HFFc6 (cell line): Measurements from ENCODE around the gene SPATC1L. TPM values are rescaled to one million over a fixed set of nuclear protein-coding genes. Genes with fewer than 3 reads are reported as not detected.
"Not testable (repeated sequence)": the region's sequence is repeated elsewhere in the genome, so short reads cannot be mapped to it uniquely, and the experiment has no call there.

ENCODE experiments used
- DNase-seq: peaks from one replicate; pipeline ENCODE4 v3.0.0-alpha.2; 2018
- H3K27ac Mint-ChIP-seq: 2 replicates; pipeline ENCODE4 v1.8.0; 2020; ENCODE audit warnings: mild to moderate bottlenecking, mixed read lengths
- H3K27me3 Mint-ChIP-seq: 2 replicates; pipeline ENCODE4 v1.8.0; 2021; ENCODE audit warnings: mild to moderate bottlenecking, moderate library complexity, mixed read lengths; ENCODE audit not compliant: insufficient read depth
- H3K36me3 Mint-ChIP-seq: 2 replicates; pipeline ENCODE4 v1.8.0; 2021; ENCODE audit warnings: low read depth, mixed read lengths
- H3K4me1 Mint-ChIP-seq: 2 replicates; pipeline ENCODE4 v1.8.0; 2020; ENCODE audit warnings: low read depth, mixed read lengths
- H3K4me3 Mint-ChIP-seq: 2 replicates; pipeline ENCODE4 v1.8.0; 2020; ENCODE audit warnings: mild to moderate bottlenecking, moderate library complexity, mixed read lengths
- H3K9me3 Mint-ChIP-seq: 2 replicates; pipeline ENCODE4 v1.8.0; 2020; ENCODE audit warnings: mild to moderate bottlenecking, mixed read lengths
- total RNA-seq, 6 experiments: library from RNA; stranded (reverse); fragmentation: NEBNext Ultra II Directional; extraction: Animal tissue kit (Norgen Biotek cat#: 25700); gene quantifications; 2 replicates in 1 of 6; 3 replicates in 5 of 6; pipeline ENCODE4 v1.2.3, GENCODE V29; 2021
- TF ChIP-seq, protein P1 (sequence below): fragments of 200-600 bp; sonication (generic); IDR thresholded peaks from 2 replicates; pipeline ENCODE4 v1.5.0; 2021; ENCODE audit warnings: antibody characterized with exemption, mild to moderate bottlenecking

Gene SPATC1L
- total RNA-seq, 6 experiments from 2014 or later, result 11.3 to 14.7 (median 13.1) TPM

DNA sequence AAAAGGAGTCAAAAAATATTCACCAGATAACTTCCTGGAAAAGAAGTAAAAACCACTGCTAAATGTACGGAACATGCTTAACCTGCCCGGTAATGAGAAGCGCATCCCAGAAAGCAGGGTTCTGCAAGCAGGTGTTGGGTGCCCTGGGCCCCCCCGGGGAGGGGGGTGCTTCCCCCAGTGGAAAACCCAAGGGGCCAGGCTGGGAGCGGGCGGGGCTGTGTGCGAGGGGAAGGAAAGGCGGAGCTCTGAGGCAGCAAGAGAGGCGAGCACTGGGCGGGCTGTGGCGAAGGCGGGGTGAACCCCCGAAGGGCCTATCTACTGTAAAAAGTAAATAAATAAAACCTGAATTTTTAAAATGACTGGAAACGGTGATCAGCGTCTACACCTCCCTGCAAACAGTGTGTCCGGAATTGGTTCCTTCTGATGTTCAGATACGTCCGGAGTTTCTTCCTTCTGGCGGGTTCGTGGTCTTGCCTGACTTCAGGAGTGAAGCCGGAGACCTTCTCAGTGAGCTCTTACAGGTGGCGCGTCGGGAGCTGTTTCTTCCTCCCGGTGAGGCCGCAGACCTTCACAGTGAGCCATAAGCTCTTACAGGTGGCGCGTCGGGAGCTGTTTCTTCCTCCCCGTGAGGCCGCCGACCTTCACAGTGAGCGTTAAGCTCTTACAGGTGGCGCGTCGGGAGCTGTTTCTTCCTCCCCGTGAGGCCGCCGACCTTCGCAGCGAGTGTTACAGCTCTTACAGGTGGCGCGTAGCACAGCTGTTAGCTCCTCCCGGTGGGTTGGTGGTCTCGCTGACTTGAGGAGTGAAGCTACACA is 42.3 kb downstream of the SPATC1L start:
- Mint-ChIP-seq H3K4me1 (peaks cover 8% of the 10 kb centered on the region), H3K36me3 (no peaks in the 10 kb centered on the region), H3K9me3 (no peaks in the 10 kb centered on the region), H3K27me3 (peaks cover 5% of the 10 kb centered on the region), H3K4me3 (no peak overlapping the region), H3K27ac (no peak overlapping the region)
- TF ChIP-seq, protein P1, sequence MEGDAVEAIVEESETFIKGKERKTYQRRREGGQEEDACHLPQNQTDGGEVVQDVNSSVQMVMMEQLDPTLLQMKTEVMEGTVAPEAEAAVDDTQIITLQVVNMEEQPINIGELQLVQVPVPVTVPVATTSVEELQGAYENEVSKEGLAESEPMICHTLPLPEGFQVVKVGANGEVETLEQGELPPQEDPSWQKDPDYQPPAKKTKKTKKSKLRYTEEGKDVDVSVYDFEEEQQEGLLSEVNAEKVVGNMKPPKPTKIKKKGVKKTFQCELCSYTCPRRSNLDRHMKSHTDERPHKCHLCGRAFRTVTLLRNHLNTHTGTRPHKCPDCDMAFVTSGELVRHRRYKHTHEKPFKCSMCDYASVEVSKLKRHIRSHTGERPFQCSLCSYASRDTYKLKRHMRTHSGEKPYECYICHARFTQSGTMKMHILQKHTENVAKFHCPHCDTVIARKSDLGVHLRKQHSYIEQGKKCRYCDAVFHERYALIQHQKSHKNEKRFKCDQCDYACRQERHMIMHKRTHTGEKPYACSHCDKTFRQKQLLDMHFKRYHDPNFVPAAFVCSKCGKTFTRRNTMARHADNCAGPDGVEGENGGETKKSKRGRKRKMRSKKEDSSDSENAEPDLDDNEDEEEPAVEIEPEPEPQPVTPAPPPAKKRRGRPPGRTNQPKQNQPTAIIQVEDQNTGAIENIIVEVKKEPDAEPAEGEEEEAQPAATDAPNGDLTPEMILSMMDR, result no peak
- DNase-seq, result no peak

DNA sequence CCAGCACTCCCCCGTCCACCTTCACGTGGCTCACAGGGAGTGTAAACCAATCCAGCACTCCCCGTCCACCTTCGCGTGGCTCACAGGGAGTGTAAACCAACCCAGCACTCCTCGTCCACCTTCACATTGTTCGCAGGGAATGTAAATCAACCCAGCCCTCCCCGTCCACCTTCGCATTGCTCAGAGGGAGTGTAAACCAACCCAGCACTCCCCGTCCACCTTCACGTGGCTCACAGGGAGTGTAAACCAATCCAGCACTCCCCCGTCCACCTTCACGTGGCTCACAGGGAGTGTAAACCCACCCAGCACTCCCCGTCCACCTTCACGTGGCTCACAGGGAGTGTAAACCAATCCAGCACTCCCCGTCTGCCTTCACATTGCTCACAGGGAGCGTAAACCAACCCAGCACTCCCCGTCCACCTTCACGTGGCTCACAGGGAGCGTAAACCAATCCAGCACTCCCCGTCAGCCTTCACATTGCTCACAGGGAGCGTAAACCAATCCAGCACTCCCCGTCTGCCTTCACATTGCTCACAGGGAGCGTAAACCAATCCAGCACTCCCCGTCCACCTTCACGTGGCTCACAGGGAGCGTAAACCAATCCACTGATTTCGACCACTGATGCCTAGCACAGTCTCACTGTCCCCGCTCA is 43.8 kb downstream of the SPATC1L start:
- not testable (repeated sequence) for H3K4me3 Mint-ChIP-seq, H3K4me1 Mint-ChIP-seq, H3K9me3 Mint-ChIP-seq, H3K27me3 Mint-ChIP-seq, DNase-seq, H3K27ac Mint-ChIP-seq, H3K36me3 Mint-ChIP-seq

DNA sequence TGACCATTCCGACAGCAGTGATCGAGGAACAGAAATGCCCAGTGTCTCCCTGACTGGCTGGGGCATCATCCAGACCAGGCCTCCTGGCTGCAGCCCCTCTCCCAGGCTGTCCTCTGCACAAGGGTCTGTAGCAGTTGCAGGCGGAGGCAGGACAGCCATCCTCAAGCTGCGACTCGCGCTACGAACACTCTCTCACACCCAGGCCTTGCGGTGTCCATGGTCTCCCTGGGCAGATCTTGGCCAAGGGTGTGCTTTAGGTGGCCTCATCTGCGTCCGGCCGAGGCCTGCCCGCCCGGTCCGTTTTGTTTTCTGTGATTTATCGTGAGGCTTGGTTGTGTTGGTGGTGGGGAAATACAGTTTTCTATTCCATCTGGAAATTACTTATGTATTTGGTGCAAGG is 44.6 kb downstream of the SPATC1L start:
- Mint-ChIP-seq H3K36me3 (no peaks in the 10 kb centered on the region), H3K27me3 (peaks cover 5% of the 10 kb centered on the region), H3K4me1 (peaks cover 8% of the 10 kb centered on the region), H3K4me3 (no peak overlapping the region), H3K27ac (no peak overlapping the region), H3K9me3 (peaks cover 5% of the 10 kb centered on the region; the same call in 1 of the 2 replicates)
- no peak for DNase-seq
- TF ChIP-seq, protein P1, result no peak

DNA sequence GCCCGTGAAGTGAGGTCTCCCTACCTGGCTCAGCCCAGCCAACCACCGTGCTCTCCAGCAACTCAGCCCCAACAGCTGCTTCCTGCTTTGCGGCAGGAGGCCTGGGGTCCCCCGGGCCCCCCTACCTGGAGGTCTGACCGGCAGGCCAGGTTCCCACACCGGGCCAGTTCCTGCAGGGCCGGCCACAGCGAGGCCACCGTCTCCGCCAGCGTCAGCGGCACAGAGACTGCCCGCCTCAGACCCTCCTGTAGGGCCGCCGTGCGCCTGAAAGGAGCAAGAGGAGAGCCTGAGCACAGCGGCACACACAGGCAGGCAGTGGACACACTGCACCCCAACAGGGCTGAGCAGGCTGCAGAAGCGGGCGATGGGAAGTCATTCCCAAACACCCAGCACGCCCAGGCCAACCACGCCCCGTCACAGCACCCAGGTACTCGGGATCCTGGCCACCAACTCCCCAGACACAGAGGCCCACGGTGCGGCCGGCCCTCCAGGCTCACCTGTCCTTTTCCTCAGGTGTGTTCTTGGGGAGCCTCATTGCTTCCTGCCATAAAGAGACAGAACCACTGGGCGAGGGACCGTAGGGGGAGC is 45.8 kb downstream of the SPATC1L start:
- peaks cover under 1% of the 10 kb centered on the region for H3K4me1 Mint-ChIP-seq
- TF ChIP-seq, protein P1, result no peak
- H3K27ac Mint-ChIP-seq, result no peak overlapping the region
- H3K36me3 Mint-ChIP-seq, result no peaks in the 10 kb centered on the region
- peaks cover 7% of the 10 kb centered on the region; the same call in 1 of the 2 replicates for H3K9me3 Mint-ChIP-seq
- no peak for DNase-seq
- H3K27me3 Mint-ChIP-seq, result peaks cover 5% of the 10 kb centered on the region
- H3K4me3 Mint-ChIP-seq, result no peak overlapping the region

DNA sequence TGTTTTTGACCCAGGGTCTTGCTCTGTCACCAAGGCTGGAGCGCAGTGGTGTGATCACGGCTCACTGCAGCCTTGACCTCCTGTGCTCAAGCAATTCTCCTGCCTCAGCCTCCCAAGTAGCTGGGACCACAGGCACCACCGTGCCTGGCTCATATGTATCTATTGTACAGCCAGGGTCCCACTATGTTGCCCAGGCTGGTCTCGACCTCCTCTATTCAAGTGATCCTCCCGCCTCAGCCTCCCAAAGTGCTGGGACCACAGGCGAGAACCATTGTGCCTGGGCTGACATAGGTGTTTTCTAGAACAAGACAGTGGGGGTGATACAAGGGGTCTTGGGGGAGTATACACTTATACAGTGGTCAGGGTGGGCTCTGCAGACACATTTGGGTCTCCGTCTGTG is 46.4 kb downstream of the SPATC1L start:
- Mint-ChIP-seq H3K36me3 (peaks cover 1% of the 10 kb centered on the region; the same call in 1 of the 2 replicates), H3K9me3 (peaks cover 7% of the 10 kb centered on the region; the same call in 1 of the 2 replicates), H3K4me3 (no peak overlapping the region), H3K27me3 (peaks cover 9% of the 10 kb centered on the region), H3K4me1 (no peaks in the 10 kb centered on the region), H3K27ac (no peak overlapping the region)
- TF ChIP-seq, protein P1, result no peak
- DNase-seq, result no peak
